Osteocyte (in vitro differentiated cells): ENCODE results near the gene SAPCD1. TPM values are rescaled to one million over a fixed set of nuclear protein-coding genes. Genes with fewer than 3 reads are reported as not detected.

Source experiments
- DNase-seq: peaks from one replicate; pipeline ENCODE4 v3.0.0; 2021; ENCODE audit warnings: mixed read lengths; ENCODE audit not compliant: unreplicated experiment; ENCODE audit errors: extremely low spot score
- H3K27ac Mint-ChIP-seq: one replicate; pipeline ENCODE4 v1.8.0; 2021; ENCODE audit warnings: mild to moderate bottlenecking, mixed read lengths; ENCODE audit not compliant: unreplicated experiment
- H3K27me3 Mint-ChIP-seq: one replicate; pipeline ENCODE4 v1.8.0; 2021; ENCODE audit warnings: mixed read lengths; ENCODE audit not compliant: unreplicated experiment
- H3K36me3 Mint-ChIP-seq: one replicate; pipeline ENCODE4 v1.8.0; 2021; ENCODE audit warnings: mixed read lengths; ENCODE audit not compliant: unreplicated experiment
- H3K4me1 Mint-ChIP-seq: one replicate; pipeline ENCODE4 v1.8.0; 2021; ENCODE audit warnings: mixed read lengths; ENCODE audit not compliant: unreplicated experiment
- H3K4me3 Mint-ChIP-seq: one replicate; pipeline ENCODE4 v1.8.0; 2021; ENCODE audit warnings: mild to moderate bottlenecking, moderate library complexity, mixed read lengths; ENCODE audit not compliant: unreplicated experiment
- H3K9me3 Mint-ChIP-seq: one replicate; pipeline ENCODE4 v1.8.0; 2021; ENCODE audit warnings: mixed read lengths; ENCODE audit not compliant: unreplicated experiment
- total RNA-seq: library from RNA; stranded (reverse); gene quantifications from 2 replicates; pipeline ENCODE4 v1.2.1, GENCODE V29; 2021
- TF ChIP-seq, protein P1 (sequence below): fragments of 200-600 bp; sonication (generic); IDR thresholded peaks from 2 replicates; pipeline ENCODE4 v1.5.0; 2021; ENCODE audit warnings: antibody characterized with exemption, mild to moderate bottlenecking, moderate library complexity

Gene SAPCD1
- total RNA-seq, 1 donor from 2014 or later = 3.4 TPM

DNA sequence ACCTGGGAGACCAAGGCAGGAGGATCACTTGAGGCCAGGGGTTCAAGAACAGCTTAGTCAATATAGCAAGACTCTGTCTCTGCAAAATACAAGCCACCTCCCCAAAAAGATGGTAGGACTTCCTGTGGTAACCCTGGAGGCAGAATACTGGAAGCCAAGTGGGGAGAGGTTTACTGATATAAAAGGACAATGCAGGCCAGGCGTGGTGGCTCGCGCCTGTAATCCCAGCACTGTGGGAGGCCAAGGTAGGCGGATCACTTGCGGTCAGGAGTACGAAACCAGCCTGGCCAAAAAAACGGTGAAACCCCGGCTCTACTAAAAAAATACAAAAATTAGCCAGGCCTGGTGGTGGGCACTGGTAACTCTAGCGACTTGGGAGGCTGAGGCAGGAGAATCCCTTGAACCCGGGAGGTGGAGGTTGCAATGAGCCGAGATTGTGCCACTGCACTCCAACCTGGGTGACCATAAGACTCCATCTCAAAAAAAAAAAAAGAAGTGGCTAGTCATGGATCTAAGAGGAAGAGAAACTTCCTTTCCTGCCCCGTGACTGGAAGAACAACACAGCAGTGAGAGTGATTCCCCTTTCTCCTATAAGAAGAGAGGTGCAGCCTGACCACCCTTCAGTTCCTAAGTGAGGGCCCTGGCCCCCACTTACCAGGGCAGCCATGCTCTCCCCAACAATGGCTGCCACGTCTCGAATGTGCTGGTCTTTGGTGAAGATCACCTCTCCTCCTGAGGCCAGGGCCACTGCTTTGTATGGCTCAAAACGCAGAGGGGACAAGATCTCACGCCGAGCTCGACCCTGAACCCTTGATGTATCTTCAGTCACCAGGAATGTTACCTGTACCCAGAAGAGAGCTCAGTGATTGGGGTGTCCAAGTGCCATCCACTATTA is 6.2 kb downstream of the SAPCD1 start:
- Mint-ChIP-seq H3K9me3 (no peaks in the 10 kb centered on the region), H3K4me1 (peaks cover 2% of the 10 kb centered on the region), H3K27ac (no peak overlapping the region), H3K27me3 (no peaks in the 10 kb centered on the region), H3K4me3 (no peak overlapping the region), H3K36me3 (no peaks in the 10 kb centered on the region)
- TF ChIP-seq, protein P1, sequence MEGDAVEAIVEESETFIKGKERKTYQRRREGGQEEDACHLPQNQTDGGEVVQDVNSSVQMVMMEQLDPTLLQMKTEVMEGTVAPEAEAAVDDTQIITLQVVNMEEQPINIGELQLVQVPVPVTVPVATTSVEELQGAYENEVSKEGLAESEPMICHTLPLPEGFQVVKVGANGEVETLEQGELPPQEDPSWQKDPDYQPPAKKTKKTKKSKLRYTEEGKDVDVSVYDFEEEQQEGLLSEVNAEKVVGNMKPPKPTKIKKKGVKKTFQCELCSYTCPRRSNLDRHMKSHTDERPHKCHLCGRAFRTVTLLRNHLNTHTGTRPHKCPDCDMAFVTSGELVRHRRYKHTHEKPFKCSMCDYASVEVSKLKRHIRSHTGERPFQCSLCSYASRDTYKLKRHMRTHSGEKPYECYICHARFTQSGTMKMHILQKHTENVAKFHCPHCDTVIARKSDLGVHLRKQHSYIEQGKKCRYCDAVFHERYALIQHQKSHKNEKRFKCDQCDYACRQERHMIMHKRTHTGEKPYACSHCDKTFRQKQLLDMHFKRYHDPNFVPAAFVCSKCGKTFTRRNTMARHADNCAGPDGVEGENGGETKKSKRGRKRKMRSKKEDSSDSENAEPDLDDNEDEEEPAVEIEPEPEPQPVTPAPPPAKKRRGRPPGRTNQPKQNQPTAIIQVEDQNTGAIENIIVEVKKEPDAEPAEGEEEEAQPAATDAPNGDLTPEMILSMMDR = no peak
- no peak for DNase-seq

DNA sequence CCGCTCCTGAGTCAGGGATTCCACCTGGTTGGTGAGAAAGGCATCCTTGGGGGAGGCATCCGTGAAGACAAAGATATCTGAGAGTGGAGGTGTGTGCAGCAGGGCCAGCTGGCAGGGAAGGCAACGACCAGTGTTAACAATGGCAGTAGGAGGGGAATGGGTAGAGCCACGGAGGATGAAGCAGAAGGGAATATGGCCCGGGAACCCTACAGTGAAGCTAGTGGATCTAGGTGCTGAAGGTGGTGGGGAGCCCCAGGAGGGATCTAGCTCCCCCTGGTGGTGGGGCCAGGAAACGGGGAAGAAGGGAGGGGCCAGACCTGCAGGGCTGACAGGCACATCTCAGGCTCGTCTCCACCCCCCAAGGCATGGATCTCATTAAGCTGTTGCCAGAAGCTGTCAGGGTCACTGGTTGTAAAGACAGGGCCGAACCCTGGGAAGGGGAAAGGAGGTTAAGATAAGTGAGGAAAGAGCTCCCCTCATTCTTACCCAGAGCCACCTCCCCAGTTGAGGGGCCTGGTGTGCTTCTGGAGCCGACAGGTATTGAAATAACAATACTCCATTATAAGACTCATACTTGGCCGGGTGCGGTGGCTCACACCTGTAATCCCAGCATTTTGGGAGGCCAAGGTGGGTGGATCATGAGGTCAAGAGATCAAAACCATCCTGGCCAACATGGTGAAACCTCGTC is 7.4 kb downstream of the SAPCD1 start:
- DNase-seq = no peak
- no peaks in the 10 kb centered on the region for H3K9me3 Mint-ChIP-seq

DNA sequence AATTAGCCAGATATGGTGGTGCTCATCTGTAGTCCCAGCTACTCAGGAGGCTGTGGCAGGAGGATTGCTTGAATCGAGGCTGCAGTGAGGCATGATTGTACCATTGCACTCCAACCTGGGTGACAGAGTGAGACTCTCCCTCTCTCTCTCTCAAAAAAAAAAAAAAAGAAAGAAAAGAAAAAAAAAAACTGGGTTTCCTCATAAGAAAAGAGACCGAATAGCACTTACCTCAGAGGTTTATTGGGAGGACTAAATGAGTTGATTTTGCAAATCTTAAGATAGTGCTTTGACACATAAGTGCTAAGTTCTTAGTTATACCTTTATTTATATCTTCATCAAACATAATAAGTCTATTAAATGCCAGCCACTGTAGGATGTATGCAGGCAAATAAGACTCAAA is 8.4 kb downstream of the SAPCD1 start:
- no peak for DNase-seq
- Mint-ChIP-seq H3K36me3 (no peaks in the 10 kb centered on the region), H3K4me3 (no peak overlapping the region), H3K27ac (no peak overlapping the region), H3K4me1 (no peaks in the 10 kb centered on the region), H3K9me3 (no peaks in the 10 kb centered on the region), H3K27me3 (no peaks in the 10 kb centered on the region)
- TF ChIP-seq, protein P1 = no peak

More for the DNA sequence above, 7.4 kb downstream of the SAPCD1 start:
- Mint-ChIP-seq H3K4me3 (no peak overlapping the region), H3K27me3 (no peaks in the 10 kb centered on the region), H3K4me1 (no peaks in the 10 kb centered on the region), H3K27ac (no peak overlapping the region), H3K36me3 (no peaks in the 10 kb centered on the region)
- TF ChIP-seq, protein P1 = peak; percentile 66

DNA sequence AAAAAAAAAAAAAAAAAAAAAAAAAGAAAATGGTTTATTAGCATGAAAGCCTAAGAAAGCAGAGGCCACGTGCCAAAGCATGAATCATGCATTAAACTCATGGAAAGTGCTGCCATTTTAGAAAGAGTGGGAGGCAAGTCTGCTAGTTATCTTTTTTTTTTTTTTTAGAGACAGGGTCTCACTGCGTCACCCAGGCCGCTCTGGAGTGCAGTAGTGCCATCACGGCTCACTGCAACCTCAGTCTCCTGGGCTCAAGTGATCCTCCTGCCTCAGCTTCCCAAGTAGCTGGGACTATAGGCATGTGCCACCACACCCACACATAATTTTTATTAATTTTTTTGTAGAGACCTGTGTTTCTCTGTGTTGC is 9.5 kb downstream of the SAPCD1 start:
- H3K27ac Mint-ChIP-seq = no peak overlapping the region
- no peak for DNase-seq
- no peaks in the 10 kb centered on the region for H3K27me3 Mint-ChIP-seq
- H3K4me3 Mint-ChIP-seq = no peak overlapping the region
- peaks cover under 1% of the 10 kb centered on the region for H3K4me1 Mint-ChIP-seq
- H3K9me3 Mint-ChIP-seq = no peaks in the 10 kb centered on the region
- TF ChIP-seq, protein P1 = no peak
- H3K36me3 Mint-ChIP-seq = no peaks in the 10 kb centered on the region

DNA sequence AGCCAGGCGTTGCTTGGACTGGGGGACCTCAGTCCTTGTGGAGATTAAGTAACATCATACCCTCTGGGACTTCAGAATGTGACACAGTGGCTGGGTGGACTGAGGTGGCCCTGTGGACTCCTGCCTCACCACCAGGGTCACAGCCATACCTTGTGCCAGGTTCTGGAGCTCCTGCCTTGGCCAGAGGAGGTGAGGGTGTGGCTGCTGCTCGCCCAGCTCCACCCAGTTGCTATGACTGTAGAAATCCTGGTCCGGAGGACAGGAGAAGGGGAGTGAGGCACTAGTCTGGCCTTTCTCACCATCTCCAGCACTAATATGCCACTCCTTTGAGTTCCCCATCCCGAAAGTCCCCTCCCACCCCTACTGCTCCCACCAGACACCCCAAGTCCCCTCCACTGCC is 12.7 kb downstream of the SAPCD1 start:
- Mint-ChIP-seq H3K27me3 (no peaks in the 10 kb centered on the region), H3K4me3 (no peak overlapping the region), H3K9me3 (no peaks in the 10 kb centered on the region), H3K4me1 (peaks cover 9% of the 10 kb centered on the region), H3K36me3 (no peaks in the 10 kb centered on the region), H3K27ac (no peak overlapping the region)
- TF ChIP-seq, protein P1 = no peak
- no peak for DNase-seq
